GM13977 (cell line): ENCODE results near the gene PLD4.

Experiments
- DNase-seq: peaks from one replicate; pipeline ENCODE4 v3.0.0; 2012; ENCODE audit warnings: low spot score
- CTCF ChIP-seq: IDR thresholded peaks from 2 replicates; pipeline ENCODE4 v1.5.1; 2012; ENCODE audit warnings: mild to moderate bottlenecking, control low read depth; ENCODE audit not compliant: insufficient read depth; ENCODE audit errors: extremely low read depth, missing control alignments
- in situ Hi-C: fragments of 300-500 bp; cut with MboI; formaldehyde crosslinking; loops from one replicate; pipeline ENCODE4 v1.12.0; 2022; ENCODE audit warnings: low sequenced_read_pairs, low pct_unique_long_range_greater_than_20kb, mixed read lengths, inconsistent platforms; ENCODE audit not compliant: unreplicated experiment

Gene PLD4

GRCh38 chr14:104928391-104929133, 3.9 kb downstream of the PLD4 start:
- no peak for TF ChIP-seq CTCF
- in situ Hi-C loops = no loop called here
- peak; percentile 14 for DNase-seq

- peak; percentile 29 for DNase-seq
- no peak for TF ChIP-seq CTCF
- in situ Hi-C loops = no loop called here
These were observed 4.9 kb downstream of the PLD4 start for GRCh38 chr14:104929268-104930230.

- TF ChIP-seq CTCF = no peak
- in situ Hi-C loops = no loop called here
- peak; percentile 26 for DNase-seq
These were observed 6.0 kb downstream of the PLD4 start for GRCh38 chr14:104930526-104931303.

GRCh38 chr14:104931304-104931770, 6.7 kb downstream of the PLD4 start:
- in situ Hi-C loops = no loop called here
- no peak for TF ChIP-seq CTCF
- peak; percentile 36 for DNase-seq

GRCh38 chr14:104931771-104932675, 7.3 kb downstream of the PLD4 start:
- in situ Hi-C loops = no loop called here
- DNase-seq = peak; percentile 29
- TF ChIP-seq CTCF = no peak
